Mesenchymal stem cell (in vitro differentiated cells and primary cell): ENCODE results near the gene RREB1.

ENCODE experiments used
- DNase-seq: peaks from one replicate; pipeline ENCODE4 v3.0.0-alpha.2; 2013
- H2AFZ ChIP-seq: one replicate; pipeline ENCODE4 v1.6.1; 2013; ENCODE audit warnings: low read depth, mild to moderate bottlenecking, control low read depth, inconsistent platforms, low read length, moderate library complexity
- H2AK5ac ChIP-seq: 2 replicates; pipeline ENCODE4 v1.6.1; 2013; ENCODE audit warnings: low read length, moderate library complexity, mild to moderate bottlenecking, inconsistent platforms; ENCODE audit not compliant: severe bottlenecking
- H2BK120ac ChIP-seq: one replicate; pipeline ENCODE4 v1.6.1; 2013; ENCODE audit warnings: low read depth, mild to moderate bottlenecking, inconsistent platforms, low read length, moderate library complexity
- H2BK12ac ChIP-seq, 2 experiments: one replicate each; pipeline ENCODE4 v1.6.1; 2013; ENCODE audit warnings: inconsistent platforms in 2 of 2, low read length in 2 of 2, mild to moderate bottlenecking in 2 of 2, moderate library complexity in 2 of 2, control low read depth in 1 of 2
- H2BK15ac ChIP-seq: one replicate; pipeline ENCODE4 v1.6.1; 2013; ENCODE audit warnings: mild to moderate bottlenecking, low read depth, inconsistent platforms; ENCODE audit not compliant: poor library complexity, severe bottlenecking
- H2BK5ac ChIP-seq: 2 replicates; pipeline ENCODE4 v1.6.1; 2013; ENCODE audit warnings: low read depth, mild to moderate bottlenecking, low read length, control low read depth, inconsistent platforms; ENCODE audit not compliant: poor library complexity, severe bottlenecking
- H3K14ac ChIP-seq, 2 experiments: one replicate each; pipeline ENCODE4 v1.6.1; 2013; ENCODE audit warnings: inconsistent platforms in 2 of 2, low read length in 2 of 2, control low read depth in 1 of 2, mild to moderate bottlenecking in 1 of 2, moderate library complexity in 1 of 2
- H3K18ac ChIP-seq, 2 experiments: one replicate each; pipeline ENCODE4 v1.6.1; 2013; ENCODE audit warnings: inconsistent platforms in 2 of 2, low read length in 2 of 2, control low read depth in 1 of 2, low read depth in 1 of 2, mild to moderate bottlenecking in 1 of 2
- H3K23ac ChIP-seq, 2 experiments: one replicate each; pipeline ENCODE4 v1.6.1; 2013; ENCODE audit warnings: inconsistent platforms in 2 of 2, low read length in 2 of 2, mild to moderate bottlenecking in 2 of 2, moderate library complexity in 2 of 2, control low read depth in 1 of 2
- H3K27ac ChIP-seq: 2 replicates; pipeline ENCODE4 v1.5.1; 2013; ENCODE audit warnings: mild to moderate bottlenecking, moderate library complexity, low read length, control low read depth, inconsistent platforms; ENCODE audit not compliant: poor library complexity, severe bottlenecking
- H3K27me3 ChIP-seq, 2 experiments: 2 replicates each; pipeline versions ENCODE4 v1.6.1 to v1.7.0; 2013; ENCODE audit warnings: low read length in 2 of 2, mild to moderate bottlenecking in 2 of 2, moderate library complexity in 2 of 2, control low read depth in 1 of 2, inconsistent platforms in 1 of 2; ENCODE audit not compliant: control insufficient read depth in 1 of 2, insufficient read depth in 1 of 2
- H3K36me3 ChIP-seq, 2 experiments: 2 replicates each; pipeline versions ENCODE4 v1.6.1 to v1.7.0; 2013; ENCODE audit warnings: low read length in 2 of 2, control low read depth in 1 of 2, inconsistent platforms in 1 of 2, low read depth in 1 of 2, mild to moderate bottlenecking in 1 of 2; ENCODE audit not compliant: insufficient read depth in 2 of 2, control insufficient read depth in 1 of 2
- H3K4ac ChIP-seq, 2 experiments: one replicate each; pipeline ENCODE4 v1.6.1; 2013; ENCODE audit warnings: inconsistent platforms in 2 of 2, low read length in 2 of 2, mild to moderate bottlenecking in 2 of 2, moderate library complexity in 2 of 2, control low read depth in 1 of 2, low read depth in 1 of 2
- H3K4me1 ChIP-seq: 2 replicates; pipeline ENCODE4 v1.6.1; 2013; ENCODE audit warnings: low read depth, low read length, control low read depth; ENCODE audit not compliant: control insufficient read depth, insufficient read depth
- H3K4me2 ChIP-seq: 2 replicates; pipeline ENCODE4 v1.6.1; 2013; ENCODE audit warnings: low read length, mild to moderate bottlenecking, inconsistent platforms; ENCODE audit not compliant: poor library complexity, severe bottlenecking
- H3K4me3 ChIP-seq, 2 experiments: 2 replicates each; pipeline versions ENCODE4 v1.5.1 to v1.7.0; 2013; ENCODE audit warnings: low read length in 2 of 2, mild to moderate bottlenecking in 2 of 2, control low read depth in 1 of 2, low read depth in 1 of 2; ENCODE audit not compliant: insufficient read depth in 1 of 2
- H3K79me1 ChIP-seq: replicated peaks from 2 replicates; pipeline ENCODE4 v1.6.1; 2013; ENCODE audit warnings: mild to moderate bottlenecking, control low read depth, low read length, inconsistent platforms; ENCODE audit not compliant: poor library complexity, severe bottlenecking
- H3K9ac ChIP-seq: 2 replicates; pipeline ENCODE4 v1.7.0; 2013; ENCODE audit warnings: mild to moderate bottlenecking, low read length, moderate library complexity
- H3K9me3 ChIP-seq: 2 replicates; pipeline ENCODE4 v1.7.0; 2013; ENCODE audit warnings: mild to moderate bottlenecking, low read length; ENCODE audit not compliant: control insufficient read depth
- H4K8ac ChIP-seq: one replicate; pipeline ENCODE4 v1.6.1; 2013; ENCODE audit warnings: inconsistent platforms, mild to moderate bottlenecking, low read length, moderate library complexity
- H4K91ac ChIP-seq: one replicate; pipeline ENCODE4 v1.6.1; 2013; ENCODE audit warnings: mild to moderate bottlenecking, low read length, inconsistent platforms
- WGBS: methylation state at CpG from one replicate; pipeline ENCODE4 v1.1.7; 2013; ENCODE audit warnings: mixed read lengths; 5-methylcytosine and 5-hydroxymethylcytosine counted together

The RREB1 gene

DNA sequence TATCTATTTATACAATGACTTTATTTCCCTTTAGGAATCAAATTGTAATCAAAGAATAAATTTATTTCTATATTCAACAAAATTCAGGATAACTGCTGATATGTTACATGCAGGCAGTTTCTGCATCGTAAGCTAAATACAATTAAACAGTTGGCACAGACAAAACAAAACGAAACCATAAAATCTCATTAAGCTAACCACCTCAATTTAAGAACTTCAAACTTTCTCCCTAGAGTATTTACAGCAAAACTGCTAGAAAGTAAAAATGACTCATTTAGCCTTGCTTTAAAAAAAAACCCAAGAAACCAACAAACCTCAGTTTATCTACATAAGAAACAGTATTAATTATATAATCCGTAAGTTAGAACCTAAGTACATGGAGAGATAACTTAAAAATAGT, 188.2 kb downstream of the RREB1 start:
- Histone ChIP-seq H3K27me3 (no peaks in the 10 kb centered on the region), H4K8ac (no peak overlapping the region), H2BK15ac (no peak overlapping the region), H3K23ac (no peak overlapping the region), H3K36me3 (peaks cover 36 to 95% of the 10 kb centered on the region in 2 experiments), H3K27ac (no peak overlapping the region), H3K4me1 (no peaks in the 10 kb centered on the region), H3K14ac (no peak overlapping the region), H3K18ac (no peak overlapping the region), H2BK5ac (no peak overlapping the region), H4K91ac (no peak overlapping the region), H3K79me1 (peaks cover 24% of the 10 kb centered on the region), H3K9ac (peak overlapping the region; percentile 38), H2BK120ac (no peak overlapping the region), H3K4ac (no peak overlapping the region), H2BK12ac (no peak overlapping the region), H3K4me2 (no peak overlapping the region), H2AK5ac (no peak overlapping the region), H2AFZ (no peak overlapping the region), H3K4me3 (no peak overlapping the region), H3K9me3 (no peaks in the 10 kb centered on the region)
- WGBS, result 93% methylated on average over 2 of the region's 3 CpGs
- DNase-seq, result no peak

DNA sequence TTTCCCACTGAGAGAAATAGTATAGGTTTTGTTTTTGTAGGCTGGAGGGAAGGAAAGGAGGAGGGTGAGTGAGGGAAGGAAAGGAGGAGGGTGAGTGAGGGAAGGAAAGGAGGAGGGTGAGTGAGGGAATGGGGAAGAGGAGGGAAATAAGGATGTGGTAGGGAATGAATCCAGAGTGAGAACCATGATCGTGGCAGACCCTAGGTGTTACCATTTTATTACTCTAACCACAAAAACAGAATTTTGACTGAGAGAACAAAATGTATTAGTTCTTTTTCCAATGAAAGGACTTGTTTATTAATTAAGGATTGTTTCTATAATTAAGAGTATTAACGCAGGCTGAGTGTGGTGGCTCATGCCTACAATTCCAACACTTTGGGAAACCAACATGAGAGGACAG, 188.8 kb downstream of the RREB1 start:
- no peaks in the 10 kb centered on the region for H3K9me3 ChIP-seq
- H2BK12ac ChIP-seq, result no peak overlapping the region
- DNase-seq, result no peak
- no peak overlapping the region for H3K23ac ChIP-seq
- H3K4ac ChIP-seq, result no peak overlapping the region
- H3K4me1 ChIP-seq, result no peaks in the 10 kb centered on the region
- H3K4me2 ChIP-seq, result no peak overlapping the region
- H2BK15ac ChIP-seq, result no peak overlapping the region
- no peak overlapping the region for H3K14ac ChIP-seq
- no peaks in the 10 kb centered on the region for H3K27me3 ChIP-seq
- H3K4me3 ChIP-seq, result no peak overlapping the region
- H3K18ac ChIP-seq, result no peak overlapping the region
- H3K9ac ChIP-seq, result peak overlapping the region; percentile 38
- peaks cover 30% of the 10 kb centered on the region for H3K79me1 ChIP-seq
- H4K8ac ChIP-seq, result no peak overlapping the region
- no peak overlapping the region for H2BK5ac ChIP-seq
- H3K36me3 ChIP-seq, result peaks cover 36 to 95% of the 10 kb centered on the region in 2 experiments
- no peak overlapping the region for H3K27ac ChIP-seq
- H2AK5ac ChIP-seq, result no peak overlapping the region
- no peak overlapping the region for H2AFZ ChIP-seq
- WGBS, result 94% methylated on average over 1 of the region's 2 CpGs
- no peak overlapping the region for H4K91ac ChIP-seq
- H2BK120ac ChIP-seq, result no peak overlapping the region

DNA sequence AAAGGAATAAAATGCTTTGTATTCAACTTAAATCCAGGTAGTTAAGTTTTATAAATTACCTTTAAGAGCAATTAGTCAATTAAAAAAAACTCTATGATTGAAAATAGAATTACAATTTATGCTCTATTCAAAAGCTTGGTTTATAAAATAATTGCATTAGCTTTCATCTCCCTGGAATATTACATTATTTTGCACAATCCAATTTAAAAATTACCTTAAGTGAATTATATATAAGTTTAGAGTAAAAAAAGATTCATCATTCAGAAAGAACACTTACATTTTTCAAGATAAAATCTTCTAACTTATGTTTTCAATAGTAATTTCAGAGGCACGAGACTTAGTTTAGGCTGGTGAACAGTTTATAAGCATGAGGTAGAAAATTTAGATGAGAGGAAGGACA, 190.4 kb downstream of the RREB1 start:
- H3K36me3 ChIP-seq, result peaks cover 39 to 96% of the 10 kb centered on the region in 2 experiments

DNA sequence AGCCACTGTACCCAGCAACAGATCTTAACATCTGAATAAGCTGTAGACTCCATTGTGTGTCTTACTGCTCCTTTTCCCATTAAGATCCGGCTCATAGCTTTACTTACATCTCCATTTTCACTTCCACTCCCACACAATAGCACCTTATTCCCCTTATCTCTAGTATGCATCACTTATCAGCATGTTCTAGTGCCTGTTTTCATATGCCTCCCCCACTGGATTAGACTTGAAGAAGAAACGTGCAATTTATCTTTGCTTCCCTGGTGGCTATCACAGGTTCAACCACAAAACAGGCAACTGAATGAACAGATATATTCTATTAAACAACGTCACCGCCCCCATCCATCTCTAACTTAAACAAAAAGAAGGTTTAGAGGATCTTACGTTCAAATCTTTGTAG, 193.2 kb downstream of the RREB1 start:
- no peaks in the 10 kb centered on the region for H3K4me1 ChIP-seq
- H2AFZ ChIP-seq, result no peak overlapping the region
- H2BK12ac ChIP-seq, result no peak overlapping the region
- no peak overlapping the region for H2BK120ac ChIP-seq
- H4K8ac ChIP-seq, result no peak overlapping the region
- no peak overlapping the region for H2AK5ac ChIP-seq
- no peaks in the 10 kb centered on the region for H3K9me3 ChIP-seq
- no peak overlapping the region for H3K4me2 ChIP-seq
- H2BK5ac ChIP-seq, result no peak overlapping the region
- H3K14ac ChIP-seq, result no peak overlapping the region
- peaks cover 33 to 97% of the 10 kb centered on the region in 2 experiments for H3K36me3 ChIP-seq
- H3K23ac ChIP-seq, result no peak overlapping the region
- no peaks in the 10 kb centered on the region for H3K27me3 ChIP-seq
- no peak overlapping the region for H3K27ac ChIP-seq
- H3K18ac ChIP-seq, result no peak overlapping the region
- no peak overlapping the region for H4K91ac ChIP-seq
- no peak overlapping the region for H3K9ac ChIP-seq
- peaks cover 27% of the 10 kb centered on the region for H3K79me1 ChIP-seq
- no peak for DNase-seq
- WGBS, result 92% methylated on average over 5 of the region's 5 CpGs
- H3K4ac ChIP-seq, result no peak overlapping the region
- H2BK15ac ChIP-seq, result no peak overlapping the region
- H3K4me3 ChIP-seq, result no peak overlapping the region

More for the DNA sequence above, 190.4 kb downstream of the RREB1 start:
- H3K18ac ChIP-seq, result no peak overlapping the region
- no peak overlapping the region for H2AFZ ChIP-seq
- H4K91ac ChIP-seq, result no peak overlapping the region
- H4K8ac ChIP-seq, result no peak overlapping the region
- H2BK12ac ChIP-seq, result no peak overlapping the region
- H3K79me1 ChIP-seq, result peaks cover 26% of the 10 kb centered on the region
- H2BK5ac ChIP-seq, result no peak overlapping the region
- H3K4ac ChIP-seq, result no peak overlapping the region
- H3K4me2 ChIP-seq, result no peak overlapping the region
- DNase-seq, result no peak
- WGBS, result no CpG with 5 or more reads among the region's 1 CpG
- no peak overlapping the region for H3K27ac ChIP-seq
- no peaks in the 10 kb centered on the region for H3K9me3 ChIP-seq
- H3K27me3 ChIP-seq, result no peaks in the 10 kb centered on the region
- no peak overlapping the region for H2AK5ac ChIP-seq
- no peaks in the 10 kb centered on the region for H3K4me1 ChIP-seq
- H3K23ac ChIP-seq, result no peak overlapping the region
- no peak overlapping the region for H3K4me3 ChIP-seq
- H2BK15ac ChIP-seq, result no peak overlapping the region
- no peak overlapping the region for H2BK120ac ChIP-seq
- H3K9ac ChIP-seq, result no peak overlapping the region
- no peak overlapping the region for H3K14ac ChIP-seq
